ENCODE measurements around the gene FAM174C. TPM values are rescaled to one million over a fixed set of nuclear protein-coding genes. Genes with fewer than 3 reads are reported as not detected.

Gene FAM174C
- total and polyA plus RNA-seq, 5 experiments from 2014 or later = 46.3 to 104 (median 66.7) TPM

GRCh38 chr19:1287354-1288225 lies 12.3 kb downstream of the FAM174C start:
- Mint-ChIP-seq H3K4me1 (peaks cover 4 to 12% (median 11%) of the 10 kb centered on the region in 4 donors), H3K4me3 (no peak overlapping the region), H3K27me3 (peaks cover 12 to 51% (median 25%) of the 10 kb centered on the region in 5 donors), H3K9me3 (no peaks in the 10 kb centered on the region), H3K36me3 (peaks cover 0 to 6% (median 0%) of the 10 kb centered on the region in 3 donors), H3K27ac (no peak overlapping the region)
- no peak for ATAC-seq
- DNase-seq = no peak
- POLR2A ChIA-PET = no interaction called here

DNA sequence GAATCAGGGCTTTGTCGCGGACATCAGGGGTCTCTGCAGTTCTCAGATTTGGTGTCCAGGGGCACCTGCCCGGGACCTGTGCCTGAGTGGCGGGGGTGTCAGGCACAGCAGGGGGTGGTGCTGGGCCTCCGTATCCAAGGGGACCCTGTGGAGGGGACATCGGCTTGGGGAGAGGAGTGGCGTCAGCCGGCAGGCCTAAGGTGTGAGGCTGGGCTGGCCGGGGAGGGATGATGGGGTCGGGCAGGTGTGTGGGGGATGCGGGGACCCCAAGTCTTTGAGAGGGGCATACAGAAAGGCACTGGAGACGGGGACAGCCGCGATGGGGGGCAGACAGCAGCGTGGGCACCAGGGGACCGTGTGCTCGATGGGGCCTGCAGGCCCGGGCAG lies 12.9 kb downstream of the FAM174C start:
- H3K36me3 Mint-ChIP-seq = peaks cover 0 to 6% (median 0%) of the 10 kb centered on the region in 3 donors
- no peak for ATAC-seq
- POLR2A ChIA-PET = no interaction called here
- no peak for DNase-seq
- no peak overlapping the region for H3K4me3 Mint-ChIP-seq
- H3K27ac Mint-ChIP-seq = no peak overlapping the region
- no peaks in the 10 kb centered on the region for H3K9me3 Mint-ChIP-seq
- H3K4me1 Mint-ChIP-seq = peaks cover 4 to 12% (median 11%) of the 10 kb centered on the region in 4 donors
- peaks cover 12 to 52% (median 27%) of the 10 kb centered on the region in 5 donors for H3K27me3 Mint-ChIP-seq

DNA sequence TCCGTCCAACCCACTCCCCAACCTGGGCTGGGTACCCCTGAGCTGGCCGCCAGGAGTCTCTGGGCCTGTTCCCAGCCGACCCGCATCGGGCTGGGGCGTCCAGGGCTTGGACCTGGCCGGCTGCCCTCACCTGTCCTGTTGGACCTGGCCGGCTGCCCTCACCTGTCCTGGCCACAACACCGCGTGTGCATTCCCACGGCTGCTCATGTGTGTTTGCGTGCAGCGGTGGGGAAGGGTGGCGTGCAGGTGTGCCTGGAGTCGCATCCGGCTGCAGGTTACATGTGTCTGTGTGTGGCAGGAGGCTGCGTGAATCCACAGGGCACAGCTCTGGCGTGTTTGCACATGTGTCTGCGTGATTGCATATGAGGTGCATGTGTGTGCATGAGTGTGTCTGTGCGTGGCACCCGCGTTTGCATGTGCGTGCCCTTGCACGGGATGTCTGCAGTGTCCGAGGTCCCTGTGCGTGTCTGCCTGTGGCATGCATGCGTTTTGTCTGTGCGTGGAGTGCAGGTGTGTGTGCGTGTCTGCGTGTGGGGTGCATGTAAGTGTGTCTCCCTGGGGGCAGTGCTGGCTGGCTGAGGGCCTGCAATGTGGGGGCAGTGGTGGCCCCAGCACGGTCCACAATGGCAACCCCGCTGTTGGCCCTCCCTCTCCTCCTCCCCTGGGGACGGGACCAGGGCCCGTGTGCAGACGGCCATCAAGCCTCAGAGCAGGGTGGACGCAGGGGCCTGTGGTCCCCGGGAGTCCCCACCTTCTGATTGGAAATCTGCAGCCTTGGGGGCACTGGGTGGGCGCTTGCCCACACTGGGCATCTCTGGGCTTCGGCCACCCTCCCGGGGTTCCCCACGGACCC lies 13.7 kb downstream of the FAM174C start:
- H3K27ac Mint-ChIP-seq = no peak overlapping the region
- H3K27me3 Mint-ChIP-seq = peaks cover 12 to 56% (median 28%) of the 10 kb centered on the region in 5 donors
- peaks cover 0 to 6% (median 0%) of the 10 kb centered on the region in 3 donors for H3K36me3 Mint-ChIP-seq
- DNase-seq (no peak), ATAC-seq (no peak)
- POLR2A ChIA-PET = no interaction called here
- no peaks in the 10 kb centered on the region for H3K9me3 Mint-ChIP-seq
- H3K4me3 Mint-ChIP-seq = no peak overlapping the region
- peaks cover 4 to 12% (median 11%) of the 10 kb centered on the region in 4 donors for H3K4me1 Mint-ChIP-seq

DNA sequence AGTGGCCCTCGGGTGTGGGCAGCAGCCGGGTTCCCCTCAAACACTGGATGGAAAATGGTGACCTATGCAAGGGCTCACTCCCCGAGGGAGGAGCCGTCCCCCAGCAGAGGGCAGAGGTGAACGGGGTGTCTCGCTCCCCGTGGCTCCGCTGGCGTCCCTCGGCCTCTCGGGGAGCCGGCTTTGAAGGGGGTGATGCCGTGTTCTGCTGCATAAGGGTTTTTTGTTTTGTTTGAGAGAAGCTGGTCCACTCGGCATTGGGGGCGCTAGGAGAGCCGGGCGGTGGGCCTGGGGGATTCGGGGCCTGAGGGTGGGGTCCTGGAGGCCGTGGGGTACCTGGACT lies 14.3 kb downstream of the FAM174C start:
- H3K27me3 Mint-ChIP-seq = peaks cover 7 to 55% (median 27%) of the 10 kb centered on the region in 5 donors
- no peak overlapping the region for H3K27ac Mint-ChIP-seq
- H3K4me1 Mint-ChIP-seq = peaks cover 4 to 12% (median 9%) of the 10 kb centered on the region in 4 donors

GRCh38 chr19:1290196-1290702 lies 14.9 kb downstream of the FAM174C start:
- Mint-ChIP-seq H3K4me3 (no peak overlapping the region), H3K27me3 (peaks cover 3 to 54% (median 23%) of the 10 kb centered on the region in 5 donors)
- POLR2A ChIA-PET = interaction anchor here (0.6 kb wide), 1 partner anchor 251 kb away, joined by 7 read pairs; no protein-coding TSS in a partner anchor

More for the DNA sequence above, 14.3 kb downstream of the FAM174C start:
- Mint-ChIP-seq H3K9me3 (no peaks in the 10 kb centered on the region), H3K4me3 (no peak overlapping the region), H3K36me3 (peaks cover 0 to 4% (median 0%) of the 10 kb centered on the region in 3 donors)
- POLR2A ChIA-PET = no interaction called here
- DNase-seq = no peak
- ATAC-seq = no peak

GRCh38 chr19:1290703-1291651 lies 15.6 kb downstream of the FAM174C start:
- POLR2A ChIA-PET = interaction anchor here (0.6 kb wide), 1 partner anchor 250 kb away, joined by 7 read pairs; no protein-coding TSS in a partner anchor
- Mint-ChIP-seq H3K27ac (no peak overlapping the region), H3K4me3 (no peak overlapping the region), H3K4me1 (peaks cover 4 to 12% (median 9%) of the 10 kb centered on the region in 4 donors), H3K36me3 (no peaks in the 10 kb centered on the region), H3K9me3 (no peaks in the 10 kb centered on the region), H3K27me3 (peaks cover 3 to 56% (median 23%) of the 10 kb centered on the region in 5 donors)
- DNase-seq = no peak
- ATAC-seq = no peak

More at GRCh38 chr19:1290196-1290702, 14.9 kb downstream of the FAM174C start:
- DNase-seq = no peak
- Mint-ChIP-seq H3K27ac (no peak overlapping the region), H3K4me1 (peaks cover 3 to 12% (median 8%) of the 10 kb centered on the region in 4 donors), H3K9me3 (no peaks in the 10 kb centered on the region), H3K36me3 (no peaks in the 10 kb centered on the region)
- ATAC-seq = no peak

DNA sequence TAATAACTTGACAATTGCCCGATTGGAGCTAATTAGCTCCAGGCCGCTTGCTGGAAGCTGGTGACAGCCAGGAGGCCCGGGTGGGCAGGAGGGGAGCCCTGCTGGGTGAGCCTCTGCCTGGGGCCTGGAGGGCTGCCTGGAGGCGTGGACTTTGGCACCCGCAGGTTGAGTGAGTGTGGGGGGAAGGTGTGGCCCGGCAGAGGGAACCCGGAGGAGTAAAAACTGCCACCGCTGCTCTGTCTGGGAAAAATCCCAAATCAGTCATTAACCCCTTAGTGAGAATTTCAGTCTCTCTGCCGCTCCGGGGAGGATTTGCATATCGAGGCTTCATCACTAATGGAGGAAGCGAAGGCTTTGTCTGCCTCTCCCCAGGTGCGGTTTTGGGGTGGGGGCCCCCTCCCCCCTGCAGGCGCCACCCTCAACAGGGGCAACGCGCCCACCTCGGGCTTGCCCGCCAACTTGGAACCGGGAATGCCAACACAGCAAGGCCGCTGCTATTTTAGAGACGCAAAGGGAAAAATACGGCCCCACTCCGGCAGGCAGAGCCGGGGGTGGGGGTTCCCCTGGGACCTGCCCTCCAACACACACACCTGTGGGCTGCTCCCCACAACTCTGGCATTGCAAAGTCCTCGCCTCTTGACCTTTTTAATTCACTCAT lies 16.6 kb downstream of the FAM174C start:
- Mint-ChIP-seq H3K4me3 (no peak overlapping the region), H3K27me3 (peaks cover 3 to 56% (median 19%) of the 10 kb centered on the region in 5 donors), H3K4me1 (peaks cover 2 to 9% (median 4%) of the 10 kb centered on the region in 4 donors)

GRCh38 chr19:1292419-1293151 lies 17.3 kb downstream of the FAM174C start:
- DNase-seq (no peak), ATAC-seq (no peak)
- Mint-ChIP-seq H3K27me3 (peaks cover 3 to 55% (median 19%) of the 10 kb centered on the region in 5 donors), H3K4me3 (peak overlapping the region in 1 of 10 donors; percentile 39), H3K27ac (no peak overlapping the region), H3K9me3 (no peaks in the 10 kb centered on the region), H3K36me3 (no peaks in the 10 kb centered on the region), H3K4me1 (peaks cover 2 to 9% (median 4%) of the 10 kb centered on the region in 4 donors)
- POLR2A ChIA-PET = no interaction called here

More for the DNA sequence above, 16.6 kb downstream of the FAM174C start:
- Mint-ChIP-seq H3K36me3 (no peaks in the 10 kb centered on the region), H3K9me3 (no peaks in the 10 kb centered on the region), H3K27ac (no peak overlapping the region)
- DNase-seq (no peak), ATAC-seq (no peak)
- POLR2A ChIA-PET = no interaction called here

GRCh38 chr19:1293782-1294604 lies 18.7 kb downstream of the FAM174C start:
- Mint-ChIP-seq H3K4me3 (peak overlapping the region in 2 of 10 donors; percentile 43 to 48), H3K36me3 (no peaks in the 10 kb centered on the region), H3K4me1 (peaks cover 2 to 9% (median 4%) of the 10 kb centered on the region in 4 donors), H3K27me3 (peaks cover 3 to 47% (median 15%) of the 10 kb centered on the region in 5 donors), H3K9me3 (no peaks in the 10 kb centered on the region), H3K27ac (peak overlapping the region in 1 of 10 donors; percentile 24)
- POLR2A ChIA-PET = no interaction called here
- ATAC-seq (no peak), DNase-seq (no peak)

DNA sequence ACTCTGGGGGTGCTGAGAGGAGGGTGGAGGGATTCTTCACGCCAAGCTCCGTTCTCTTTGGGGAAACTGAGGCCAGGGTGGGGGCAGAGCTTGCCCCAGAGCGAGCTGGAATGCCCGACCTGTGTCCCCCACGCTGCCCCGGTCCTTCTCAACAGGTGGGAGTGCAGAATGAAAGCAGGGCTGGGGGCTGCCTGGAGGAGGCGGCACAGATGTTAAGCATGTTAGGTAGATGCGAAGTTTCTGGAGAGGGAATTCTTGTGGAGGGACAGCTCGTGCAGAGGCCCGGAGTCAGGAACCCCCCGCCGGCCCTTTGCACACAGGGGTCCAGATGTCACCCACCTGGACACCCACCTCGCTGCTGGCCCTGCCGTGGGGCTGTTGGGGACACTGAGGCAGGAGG lies 19.4 kb downstream of the FAM174C start:
- Mint-ChIP-seq H3K27ac (peak overlapping the region in 1 of 10 donors; percentile 59), H3K27me3 (peaks cover 3 to 42% (median 15%) of the 10 kb centered on the region in 5 donors), H3K4me1 (peaks cover 2 to 9% (median 4%) of the 10 kb centered on the region in 4 donors), H3K4me3 (peak overlapping the region in 3 of 10 donors; percentile 18 to 48 (median 43)), H3K36me3 (no peaks in the 10 kb centered on the region), H3K9me3 (no peaks in the 10 kb centered on the region)
- POLR2A ChIA-PET = no interaction called here
- no peak for ATAC-seq
- no peak for DNase-seq
